Measurements from ENCODE around the gene COPB1.

The COPB1 gene

DNA sequence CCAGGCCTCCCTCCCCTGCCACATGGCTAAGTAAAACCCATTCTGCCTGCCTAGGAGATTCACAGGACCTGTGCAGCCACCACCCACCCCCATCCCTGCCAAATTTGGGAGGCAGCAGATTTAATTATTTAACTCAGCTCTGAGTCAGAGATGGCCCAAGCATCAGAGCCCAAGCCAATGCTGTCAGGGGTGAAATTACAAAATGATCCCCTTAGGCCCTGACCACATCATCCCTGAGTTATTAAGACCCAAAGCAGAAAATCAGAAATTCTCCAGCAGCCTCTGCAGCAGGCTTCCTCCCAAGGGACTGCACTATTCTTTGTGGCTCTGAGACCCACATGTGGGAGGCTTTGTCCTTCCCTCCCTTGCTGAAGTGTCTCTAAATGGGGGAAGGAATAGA is 87.8 kb downstream of the COPB1 start:
- no peaks in the 10 kb centered on the region for H4K20me1 ChIP-seq (ENCODE audit: insufficient read depth)
- TF ChIP-seq, protein P1, sequence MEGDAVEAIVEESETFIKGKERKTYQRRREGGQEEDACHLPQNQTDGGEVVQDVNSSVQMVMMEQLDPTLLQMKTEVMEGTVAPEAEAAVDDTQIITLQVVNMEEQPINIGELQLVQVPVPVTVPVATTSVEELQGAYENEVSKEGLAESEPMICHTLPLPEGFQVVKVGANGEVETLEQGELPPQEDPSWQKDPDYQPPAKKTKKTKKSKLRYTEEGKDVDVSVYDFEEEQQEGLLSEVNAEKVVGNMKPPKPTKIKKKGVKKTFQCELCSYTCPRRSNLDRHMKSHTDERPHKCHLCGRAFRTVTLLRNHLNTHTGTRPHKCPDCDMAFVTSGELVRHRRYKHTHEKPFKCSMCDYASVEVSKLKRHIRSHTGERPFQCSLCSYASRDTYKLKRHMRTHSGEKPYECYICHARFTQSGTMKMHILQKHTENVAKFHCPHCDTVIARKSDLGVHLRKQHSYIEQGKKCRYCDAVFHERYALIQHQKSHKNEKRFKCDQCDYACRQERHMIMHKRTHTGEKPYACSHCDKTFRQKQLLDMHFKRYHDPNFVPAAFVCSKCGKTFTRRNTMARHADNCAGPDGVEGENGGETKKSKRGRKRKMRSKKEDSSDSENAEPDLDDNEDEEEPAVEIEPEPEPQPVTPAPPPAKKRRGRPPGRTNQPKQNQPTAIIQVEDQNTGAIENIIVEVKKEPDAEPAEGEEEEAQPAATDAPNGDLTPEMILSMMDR (conservative IDR thresholded peaks at IDR 0.05; ENCODE audit: low read depth, low read length): no peak
- no peak overlapping the region for H3K9ac ChIP-seq
- H3K27me3 ChIP-seq (ENCODE audit: insufficient read depth, low read depth): no peaks in the 10 kb centered on the region
- H3K4me1 ChIP-seq (ENCODE audit: low read depth, poor library complexity, severe bottlenecking): no peaks in the 10 kb centered on the region
- H3K36me3 ChIP-seq (ENCODE audit: insufficient read depth): no peaks in the 10 kb centered on the region
- H3K4me2 ChIP-seq: no peak overlapping the region
- H3K4me3 ChIP-seq (IDR thresholded peaks at IDR 0.05; ENCODE audit: insufficient read depth, low read depth, low read length): no peak overlapping the region
- H2AFZ ChIP-seq (ENCODE audit: low read depth): no peak overlapping the region
- H3K79me2 ChIP-seq (ENCODE audit: insufficient read depth, low read depth): no peaks in the 10 kb centered on the region
- no peak overlapping the region for H3K27ac ChIP-seq

DNA sequence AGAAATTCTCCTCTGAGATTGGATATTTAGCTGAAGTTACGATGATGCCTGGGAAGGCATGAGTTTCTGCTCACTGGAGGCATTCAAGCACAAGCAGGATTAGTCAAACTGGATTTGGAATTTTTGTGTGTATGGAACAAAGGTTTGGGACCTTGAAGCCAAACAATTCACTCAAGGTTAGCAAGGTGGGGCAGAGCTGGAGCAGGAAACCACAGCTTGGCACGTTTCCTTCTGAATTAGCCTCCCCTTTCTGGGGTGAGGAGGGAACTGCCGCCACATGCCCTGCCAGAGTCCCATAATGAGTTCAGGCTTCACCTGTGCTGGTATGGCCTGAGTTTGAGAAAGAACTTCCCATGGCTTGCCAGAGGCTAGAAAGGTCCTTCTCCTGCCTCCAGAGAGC is 89.7 kb downstream of the COPB1 start:
- Histone ChIP-seq H3K4me3 (IDR thresholded peaks at IDR 0.05; ENCODE audit: insufficient read depth, low read depth, low read length) (no peak overlapping the region), H3K27ac (no peak overlapping the region), H4K20me1 (ENCODE audit: insufficient read depth) (no peaks in the 10 kb centered on the region), H3K27me3 (ENCODE audit: insufficient read depth, low read depth) (no peaks in the 10 kb centered on the region), H3K9ac (no peak overlapping the region), H3K79me2 (ENCODE audit: insufficient read depth, low read depth) (no peaks in the 10 kb centered on the region), H3K36me3 (ENCODE audit: insufficient read depth) (no peaks in the 10 kb centered on the region), H3K4me1 (ENCODE audit: low read depth, poor library complexity, severe bottlenecking) (no peaks in the 10 kb centered on the region), H3K4me2 (no peak overlapping the region), H2AFZ (ENCODE audit: low read depth) (no peak overlapping the region)
- TF ChIP-seq, protein P1 (conservative IDR thresholded peaks at IDR 0.05; ENCODE audit: low read depth, low read length): no peak

DNA sequence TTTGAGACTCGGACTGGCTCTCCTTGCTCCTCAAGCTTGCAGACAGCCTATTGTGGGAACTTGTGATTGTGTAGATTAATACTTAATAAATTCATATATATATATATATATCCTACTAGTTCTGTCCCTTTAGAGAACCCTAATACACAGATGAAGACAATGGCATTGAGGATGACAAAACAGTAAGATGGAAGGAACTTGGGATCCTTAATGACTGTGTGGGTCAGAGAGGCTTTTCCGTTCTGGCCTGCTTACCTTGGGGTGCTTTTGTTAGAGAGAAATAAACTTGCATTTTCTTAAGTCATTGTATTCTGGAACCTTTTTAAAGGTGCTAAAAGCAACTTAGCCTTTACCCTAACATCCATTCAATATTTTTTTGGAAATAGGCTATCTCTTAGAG is 91.0 kb downstream of the COPB1 start:
- H3K27me3 ChIP-seq (ENCODE audit: insufficient read depth, low read depth): no peaks in the 10 kb centered on the region
- no peak overlapping the region for H3K9ac ChIP-seq
- TF ChIP-seq, protein P1 (conservative IDR thresholded peaks at IDR 0.05; ENCODE audit: low read depth, low read length): no peak
- H4K20me1 ChIP-seq (ENCODE audit: insufficient read depth): no peaks in the 10 kb centered on the region
- no peaks in the 10 kb centered on the region for H3K4me1 ChIP-seq (ENCODE audit: low read depth, poor library complexity, severe bottlenecking)
- no peak overlapping the region for H3K4me3 ChIP-seq (IDR thresholded peaks at IDR 0.05; ENCODE audit: insufficient read depth, low read depth, low read length)
- H3K4me2 ChIP-seq: no peak overlapping the region
- H3K79me2 ChIP-seq (ENCODE audit: insufficient read depth, low read depth): no peaks in the 10 kb centered on the region
- no peak overlapping the region for H2AFZ ChIP-seq (ENCODE audit: low read depth)
- no peak overlapping the region for H3K27ac ChIP-seq
- no peaks in the 10 kb centered on the region for H3K36me3 ChIP-seq (ENCODE audit: insufficient read depth)

All from KMS-11 (cell line).